Activated naive CD8-positive, alpha-beta T cell treated with anti-CD3 and anti-CD28 coated beads, Interleukin-2, amount 50 U/mL, for 16 hours (primary cell): ENCODE results near the gene IKBKG.
"Not testable (repeated sequence)": the region's sequence is repeated elsewhere in the genome, so short reads cannot be mapped to it uniquely, and the experiment has no call there.

Experiments
- DNase-seq: peaks from one replicate; pipeline ENCODE4 v3.0.0-alpha.2; 2020; ENCODE audit warnings: low read depth, low spot score

Gene IKBKG, protein sequence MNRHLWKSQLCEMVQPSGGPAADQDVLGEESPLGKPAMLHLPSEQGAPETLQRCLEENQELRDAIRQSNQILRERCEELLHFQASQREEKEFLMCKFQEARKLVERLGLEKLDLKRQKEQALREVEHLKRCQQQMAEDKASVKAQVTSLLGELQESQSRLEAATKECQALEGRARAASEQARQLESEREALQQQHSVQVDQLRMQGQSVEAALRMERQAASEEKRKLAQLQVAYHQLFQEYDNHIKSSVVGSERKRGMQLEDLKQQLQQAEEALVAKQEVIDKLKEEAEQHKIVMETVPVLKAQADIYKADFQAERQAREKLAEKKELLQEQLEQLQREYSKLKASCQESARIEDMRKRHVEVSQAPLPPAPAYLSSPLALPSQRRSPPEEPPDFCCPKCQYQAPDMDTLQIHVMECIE

DNA sequence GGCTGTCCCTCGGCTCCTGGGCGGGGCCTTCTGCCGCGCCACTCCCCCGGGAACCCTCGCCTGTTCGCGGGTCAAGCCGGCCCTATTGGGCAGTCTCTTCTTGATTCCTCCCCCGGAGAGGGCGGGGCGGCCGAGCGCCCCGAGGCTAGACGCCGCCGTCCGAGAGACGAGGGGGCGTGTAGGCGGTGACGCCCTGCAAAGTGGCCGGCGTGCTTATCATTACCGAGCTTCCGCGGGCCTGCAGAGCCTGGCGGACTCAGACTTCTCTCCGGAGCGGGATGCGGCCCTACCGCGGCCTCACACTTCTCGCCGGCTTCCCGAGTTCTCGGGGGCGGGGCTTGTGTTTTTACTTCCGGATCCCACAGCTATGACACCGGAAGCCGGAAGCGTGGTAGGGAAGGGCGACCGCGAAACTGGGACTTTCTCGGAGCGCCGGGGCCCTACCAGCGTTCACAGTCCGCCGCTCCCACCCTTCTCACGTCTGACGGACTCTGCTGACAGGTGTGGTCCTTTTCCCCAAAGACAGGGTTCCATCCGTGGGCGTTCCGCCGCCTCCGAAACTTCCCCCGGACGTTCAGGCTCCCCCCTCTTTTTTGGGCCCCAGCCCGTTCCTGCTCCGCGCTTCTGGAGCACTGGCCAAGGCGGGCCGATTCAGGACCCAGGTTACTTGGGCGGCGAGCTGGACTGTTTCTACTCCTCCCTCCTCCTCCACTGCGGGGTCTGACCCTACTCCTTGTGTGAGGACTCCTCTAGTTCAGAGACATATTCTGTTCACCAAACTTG lies at the start of gene IKBKG:
Gene IKBKG, plus strand, starts transcription at position 376 of the 783 bp plus-strand sequence. CDS start 4,383 bp downstream, outside the sequence.
- peak; percentile 65 for DNase-seq

DNA sequence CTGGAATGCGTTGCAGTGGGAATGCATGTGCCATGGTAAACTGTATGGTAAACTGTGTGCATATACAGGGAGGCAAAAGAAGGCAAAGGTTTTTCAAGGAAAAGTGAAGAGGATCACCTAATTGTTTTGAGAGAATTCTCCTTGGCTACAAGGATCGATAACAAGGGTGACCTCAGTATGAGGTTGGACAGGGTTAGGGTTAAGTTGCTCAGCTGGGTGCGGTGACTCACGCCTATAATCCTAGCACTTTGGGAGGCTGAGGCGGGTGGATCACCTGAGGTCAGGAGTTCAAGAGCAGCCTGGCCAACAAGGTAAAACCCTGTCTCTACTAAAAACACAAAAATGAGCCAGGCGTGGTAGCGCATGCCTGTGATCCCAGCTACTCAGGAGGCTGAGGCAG lies 46.0 kb upstream of the IKBKG start:
- not testable (repeated sequence) for DNase-seq

DNA sequence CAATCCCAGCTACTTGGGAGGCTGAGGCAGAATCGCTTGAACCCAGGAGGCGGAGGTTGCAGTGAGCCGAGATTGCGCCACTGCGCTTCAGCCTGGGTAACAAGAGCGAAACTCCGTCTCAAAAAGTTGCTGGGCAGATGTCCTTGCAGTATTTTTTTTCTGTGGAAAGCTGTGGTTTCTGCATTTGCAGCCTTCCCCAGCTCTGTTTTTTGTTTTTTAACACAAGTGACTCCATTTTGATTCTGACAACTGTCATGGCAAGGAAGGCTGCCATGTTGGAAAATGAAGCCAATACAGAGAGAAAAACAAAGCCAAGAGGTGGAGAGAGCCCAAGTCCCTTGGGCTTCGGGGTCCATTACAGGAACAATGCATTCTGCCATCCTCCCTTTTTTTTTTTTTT lies 45.3 kb upstream of the IKBKG start:
- no peak for DNase-seq

DNA sequence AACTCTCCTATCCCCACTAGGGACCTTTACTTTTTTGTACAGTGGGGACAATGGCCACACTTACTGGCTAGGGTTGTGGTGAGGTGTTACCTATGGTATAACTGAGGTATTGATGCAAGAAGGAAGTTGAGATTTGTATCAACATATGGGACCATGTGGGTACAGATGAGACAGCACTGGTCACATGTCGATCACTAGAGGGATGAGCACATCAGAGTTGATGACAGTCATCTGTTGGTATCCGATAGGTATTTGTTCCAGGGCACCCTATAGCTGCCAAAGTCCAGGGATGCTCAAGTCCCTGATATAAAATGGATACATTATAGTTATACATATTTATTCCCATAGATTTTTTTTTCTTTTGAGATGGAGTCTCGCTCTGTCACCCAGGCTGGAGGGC lies 44.4 kb upstream of the IKBKG start:
- no peak for DNase-seq

DNA sequence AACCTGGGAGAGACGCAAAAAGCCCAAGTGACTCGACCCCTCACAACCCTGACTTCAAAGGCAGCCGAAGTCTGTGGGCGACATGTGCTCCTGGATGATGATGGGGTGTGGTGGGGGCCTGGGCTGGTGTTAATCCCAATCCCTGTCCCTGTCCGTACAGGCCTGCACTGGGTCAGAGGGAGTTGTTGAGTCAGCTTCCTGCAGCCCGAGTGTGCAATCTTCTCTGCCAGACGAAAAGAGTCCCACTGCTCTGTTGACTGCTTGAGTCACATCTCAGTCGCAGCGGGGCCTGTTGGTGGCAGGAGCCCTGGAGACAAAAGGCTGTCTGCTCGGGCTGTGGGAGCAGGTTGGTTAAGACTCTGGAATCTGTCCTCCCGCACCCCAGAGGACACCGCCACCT lies 41.7 kb upstream of the IKBKG start:
- DNase-seq = no peak

DNA sequence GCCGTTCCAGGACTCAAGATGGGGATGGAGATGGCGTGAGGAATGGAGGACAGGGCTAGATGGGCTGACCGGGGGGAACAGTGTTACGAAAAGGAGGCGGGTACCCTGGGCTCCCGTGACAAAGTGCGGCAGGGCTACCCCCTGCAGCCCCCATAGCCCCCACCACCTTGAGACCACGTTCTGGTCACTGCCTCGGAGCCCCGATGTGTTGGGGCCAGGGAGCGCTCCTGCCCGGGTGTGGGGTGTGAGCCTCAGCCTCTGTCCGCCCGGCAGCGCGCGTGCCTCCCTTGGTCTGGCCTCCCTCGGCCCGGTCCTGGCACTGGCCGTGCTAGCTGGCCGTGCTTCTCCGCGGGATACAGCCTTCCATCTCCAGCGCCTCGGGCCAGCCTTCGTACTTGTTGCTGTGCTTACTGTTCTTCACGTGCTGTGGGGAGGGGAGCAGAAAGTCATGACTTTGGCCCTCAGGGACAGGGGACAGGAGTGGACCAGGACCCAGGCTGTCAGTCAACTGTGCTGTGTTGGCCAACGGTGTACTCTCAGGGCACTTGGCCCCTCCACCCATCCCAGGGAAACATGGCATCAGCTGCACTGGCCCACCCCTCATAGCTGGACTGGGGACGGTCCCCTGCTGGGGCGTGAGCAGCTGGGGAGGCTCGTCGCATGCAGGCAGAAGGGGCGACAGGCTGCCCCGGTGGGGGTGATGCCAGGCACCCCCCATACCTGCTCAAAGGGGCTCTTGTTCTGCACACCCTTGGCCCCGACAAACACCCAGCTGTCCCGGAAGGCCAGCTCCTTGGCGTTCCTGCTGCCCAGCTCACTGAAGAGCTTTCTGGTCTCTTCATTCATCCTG lies 40.7 kb upstream of the IKBKG start:
- DNase-seq = no peak

DNA sequence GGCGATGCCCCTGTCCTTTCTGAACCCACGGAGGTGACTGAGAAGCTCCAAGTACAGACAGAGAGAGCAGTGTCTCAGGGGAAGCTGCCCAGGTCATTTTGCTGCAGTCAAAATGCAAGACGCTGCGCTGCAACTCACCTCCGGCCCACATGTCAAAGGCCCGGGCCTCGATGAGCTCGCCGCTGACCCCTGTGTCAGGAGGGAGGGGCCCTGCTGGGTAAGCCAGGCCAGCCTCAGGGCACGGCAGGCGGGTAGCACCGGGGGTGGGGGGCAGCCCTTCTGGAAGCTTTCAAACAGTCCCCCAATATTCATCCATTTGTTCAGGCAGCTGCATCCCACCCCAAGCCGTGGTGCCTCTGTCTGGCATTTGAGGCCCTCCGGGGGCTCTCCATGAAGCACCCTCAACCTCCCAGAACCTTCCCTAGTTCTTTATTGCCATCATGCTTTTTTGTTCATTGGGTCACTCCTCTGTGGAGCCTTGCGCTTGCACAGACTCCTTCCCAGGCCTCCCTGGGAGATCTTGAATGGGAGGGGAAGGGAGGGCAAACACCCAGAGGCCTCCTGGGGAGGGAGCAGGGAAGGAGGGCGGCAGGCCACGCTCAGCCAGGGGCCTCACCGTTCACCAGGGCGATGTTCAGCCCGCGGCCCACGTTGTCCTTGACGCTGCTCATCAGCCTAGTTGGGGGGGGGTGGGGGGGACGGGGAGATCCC lies 39.6 kb upstream of the IKBKG start:
- DNase-seq = no peak

DNA sequence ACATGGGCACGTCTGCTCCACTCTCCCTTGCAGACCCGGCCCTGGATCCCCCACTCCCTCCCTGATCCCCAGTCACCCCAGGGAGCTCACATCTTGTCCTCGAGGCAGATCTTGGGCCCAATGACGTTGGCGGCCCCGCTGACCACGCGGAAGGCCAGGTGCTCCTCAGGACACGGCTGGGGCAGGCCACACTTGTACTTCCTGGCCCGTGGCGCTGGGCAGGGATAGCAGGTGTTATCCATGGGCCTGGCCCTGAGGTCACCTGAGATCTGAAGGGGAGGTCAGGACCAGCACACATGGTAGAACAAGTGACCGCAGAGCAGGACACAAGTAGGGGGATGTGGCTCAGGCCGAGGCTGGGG lies 39.1 kb upstream of the IKBKG start:
- no peak for DNase-seq

DNA sequence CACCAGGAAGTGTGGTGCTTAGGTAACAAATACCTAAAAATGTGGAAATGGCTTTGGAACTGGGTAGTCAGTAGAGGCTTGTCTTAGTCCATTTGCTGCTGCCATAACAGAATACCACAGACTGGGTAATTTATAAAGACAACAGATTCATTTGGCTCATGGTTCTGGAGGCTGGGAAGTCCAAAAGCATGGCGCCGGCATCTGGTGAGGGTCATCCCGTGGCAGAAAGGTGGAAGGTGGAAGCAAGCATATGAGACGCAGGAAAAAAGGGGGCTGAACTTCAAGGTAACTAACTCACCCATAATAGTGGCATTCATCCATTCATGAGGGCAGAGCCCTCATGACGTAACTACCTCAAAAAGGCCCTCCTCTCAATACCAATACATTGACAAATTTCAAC lies 38.0 kb upstream of the IKBKG start:
- DNase-seq = no peak

DNA sequence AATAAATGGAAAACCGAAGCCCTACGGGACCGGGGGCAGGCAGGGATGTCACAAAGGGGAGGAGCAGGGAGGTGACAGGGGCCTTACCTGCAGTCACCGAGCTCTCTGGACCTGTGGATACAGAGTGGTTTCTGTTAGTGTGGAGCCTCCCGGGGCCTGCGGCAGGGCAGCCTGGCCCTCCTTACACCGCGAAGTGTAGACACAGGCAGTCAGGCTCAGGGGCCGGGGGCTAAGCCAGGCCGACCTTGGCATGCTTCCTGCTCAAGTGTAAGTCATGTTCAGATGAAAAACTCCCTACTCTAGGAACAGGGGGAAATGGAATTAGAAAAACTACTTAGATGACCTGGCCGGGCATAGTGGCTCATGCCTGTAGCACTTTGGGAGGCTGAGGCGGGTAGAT lies 35.7 kb upstream of the IKBKG start:
- no peak for DNase-seq

DNA sequence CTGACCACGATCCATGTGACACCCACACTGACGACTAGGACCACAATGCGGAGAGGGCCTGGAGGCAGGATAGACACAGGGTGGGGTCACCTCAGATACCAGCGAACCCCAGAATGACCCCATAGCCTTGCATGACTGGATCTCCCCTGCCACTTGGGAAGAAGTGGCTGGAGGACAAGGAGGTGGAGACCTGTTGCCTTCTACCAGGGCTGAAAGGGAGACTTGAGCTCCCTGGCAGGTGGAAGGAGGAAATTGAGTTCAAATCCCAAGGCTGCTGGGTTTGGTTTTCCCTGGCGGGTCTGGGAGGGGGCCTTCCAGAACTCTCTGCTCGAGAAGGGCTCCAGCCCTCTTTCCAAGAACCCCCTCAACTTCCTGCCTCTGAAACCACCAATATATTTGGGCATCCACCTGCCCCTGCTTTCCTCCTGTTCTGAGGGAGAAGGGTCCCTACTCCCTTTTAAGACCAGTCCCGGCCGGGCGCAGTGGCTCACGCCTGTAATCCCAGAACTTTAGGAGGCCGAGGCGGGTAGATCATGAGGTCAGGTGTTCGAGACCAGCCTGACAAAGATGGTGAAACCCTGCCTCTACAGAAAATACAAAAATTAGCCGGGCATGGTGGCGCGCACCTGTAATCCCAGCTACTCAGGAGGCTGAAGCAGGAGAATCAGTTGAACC lies 34.4 kb upstream of the IKBKG start:
- DNase-seq = no peak

DNA sequence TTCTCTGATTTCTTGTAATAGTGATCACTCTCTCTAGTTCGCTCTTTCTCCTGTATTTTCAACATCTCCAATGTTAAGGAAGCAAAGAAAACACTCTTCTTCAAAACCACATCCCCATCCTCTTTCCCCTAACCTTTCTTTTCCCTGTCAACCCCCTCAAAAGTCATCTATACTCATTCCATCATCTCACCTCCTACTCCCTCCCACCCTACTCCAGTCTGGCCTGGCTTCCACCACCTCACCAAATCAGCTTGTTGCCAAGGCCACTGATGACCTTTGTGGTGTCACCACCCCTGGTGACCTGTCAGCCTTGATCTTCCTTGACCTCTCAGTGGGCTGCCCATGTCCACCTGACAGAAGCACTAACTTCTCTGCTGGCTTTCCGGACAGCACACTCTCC lies 33.7 kb upstream of the IKBKG start:
- DNase-seq = no peak

DNA sequence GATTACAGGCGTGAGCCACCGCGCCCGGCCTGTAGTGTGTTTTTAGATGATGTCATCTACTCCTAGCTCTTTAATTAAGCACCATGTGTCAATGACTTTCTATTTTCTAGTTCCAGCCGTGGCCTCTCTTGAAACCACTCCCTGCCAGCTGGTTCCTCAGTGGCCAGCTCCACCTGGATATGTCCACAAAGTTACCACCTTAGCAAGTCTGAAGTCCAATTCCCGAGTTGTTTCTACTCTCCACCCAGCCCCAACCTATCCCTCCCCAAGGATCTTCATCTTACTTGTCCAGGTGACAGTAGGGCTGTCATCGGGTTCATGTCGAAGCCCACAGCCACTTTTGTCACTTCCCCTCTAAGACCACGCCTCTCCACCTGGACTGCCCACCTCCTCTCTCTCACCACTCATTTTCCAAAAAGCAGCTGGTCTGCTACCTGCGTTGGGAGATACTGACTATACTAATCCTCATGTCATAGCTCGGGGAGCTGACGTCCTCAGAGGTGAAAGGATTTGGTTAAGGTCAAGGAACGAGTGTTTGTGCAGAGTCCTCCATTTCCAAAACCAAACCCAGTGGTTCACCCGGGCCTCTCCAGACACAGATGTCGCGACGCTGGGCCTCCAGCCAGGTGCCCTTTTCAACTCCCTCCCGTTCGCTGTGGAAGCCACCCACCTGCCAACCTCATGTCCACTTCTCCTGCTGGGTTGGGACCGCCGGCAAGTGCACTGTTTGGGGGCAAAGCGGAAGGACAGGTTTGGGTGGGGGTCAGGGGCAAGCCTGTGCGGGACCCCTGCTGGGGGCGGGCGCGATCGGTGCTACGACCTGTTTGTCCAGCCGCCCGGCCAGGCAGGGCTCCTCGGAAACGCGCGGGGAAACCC lies 32.1 kb upstream of the IKBKG start:
- DNase-seq = no peak

DNA sequence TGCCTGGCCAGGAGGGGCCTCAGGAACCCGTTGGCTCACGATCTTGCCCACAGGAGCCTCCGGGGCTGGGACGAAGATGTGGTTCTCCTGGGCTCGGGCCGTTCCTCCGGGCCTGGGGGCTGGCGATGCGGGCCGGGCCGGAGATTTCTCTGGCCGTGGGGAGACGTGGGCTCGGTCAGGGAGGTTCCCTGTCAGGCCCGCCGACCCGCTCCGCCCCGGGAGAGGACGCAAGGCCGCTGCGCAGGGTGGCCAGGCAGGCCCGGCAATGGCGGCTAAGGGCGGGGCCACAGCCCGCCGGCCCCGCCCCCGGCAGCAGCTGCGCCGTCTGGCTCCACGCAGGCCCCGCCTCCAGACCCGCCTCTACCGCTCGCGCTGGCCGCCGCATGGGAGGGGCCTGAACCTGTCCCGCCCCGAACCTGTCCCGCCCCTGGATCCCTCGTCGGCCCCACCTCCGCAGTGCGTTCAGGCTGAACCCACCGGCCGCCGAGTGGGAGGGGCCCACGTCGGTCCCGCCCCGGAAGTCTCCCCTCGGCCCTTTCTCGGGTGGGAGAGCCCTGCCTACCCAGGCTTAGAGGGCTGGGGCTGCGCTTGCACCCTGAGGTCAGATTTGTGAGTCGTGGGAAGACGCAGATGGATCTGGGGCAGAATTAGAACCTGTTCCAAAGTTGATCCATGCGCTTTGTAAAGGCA lies 31.3 kb upstream of the IKBKG start, which contains the start of gene FAM3A:
Gene FAM3A, minus strand, starts transcription at position 267 of the 690 bp plus-strand sequence. CDS start 460 bp downstream, outside the sequence.
- peak; percentile 83 for DNase-seq

DNA sequence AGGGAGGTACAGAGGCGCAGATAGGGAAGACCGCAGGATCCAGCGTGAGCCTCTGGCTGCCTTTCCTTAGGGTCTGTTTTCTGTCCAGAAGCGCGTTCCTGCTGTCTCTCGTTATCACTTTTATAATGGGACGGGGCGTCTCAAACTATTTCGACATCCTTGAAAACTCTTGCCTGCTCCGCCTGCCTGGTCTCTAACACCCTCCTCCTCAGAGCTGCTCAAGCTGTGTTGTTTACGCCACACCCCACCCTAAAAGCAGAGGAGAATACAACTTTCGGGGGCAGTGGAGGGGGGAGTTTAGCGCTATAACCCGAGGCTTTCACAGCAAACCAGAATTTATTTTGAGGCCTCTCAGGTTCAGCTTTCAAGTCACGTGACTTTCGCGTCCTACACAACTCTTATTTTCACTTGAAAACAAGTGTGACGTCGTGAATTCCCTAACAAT lies 30.7 kb upstream of the IKBKG start:
- no peak for DNase-seq

DNA sequence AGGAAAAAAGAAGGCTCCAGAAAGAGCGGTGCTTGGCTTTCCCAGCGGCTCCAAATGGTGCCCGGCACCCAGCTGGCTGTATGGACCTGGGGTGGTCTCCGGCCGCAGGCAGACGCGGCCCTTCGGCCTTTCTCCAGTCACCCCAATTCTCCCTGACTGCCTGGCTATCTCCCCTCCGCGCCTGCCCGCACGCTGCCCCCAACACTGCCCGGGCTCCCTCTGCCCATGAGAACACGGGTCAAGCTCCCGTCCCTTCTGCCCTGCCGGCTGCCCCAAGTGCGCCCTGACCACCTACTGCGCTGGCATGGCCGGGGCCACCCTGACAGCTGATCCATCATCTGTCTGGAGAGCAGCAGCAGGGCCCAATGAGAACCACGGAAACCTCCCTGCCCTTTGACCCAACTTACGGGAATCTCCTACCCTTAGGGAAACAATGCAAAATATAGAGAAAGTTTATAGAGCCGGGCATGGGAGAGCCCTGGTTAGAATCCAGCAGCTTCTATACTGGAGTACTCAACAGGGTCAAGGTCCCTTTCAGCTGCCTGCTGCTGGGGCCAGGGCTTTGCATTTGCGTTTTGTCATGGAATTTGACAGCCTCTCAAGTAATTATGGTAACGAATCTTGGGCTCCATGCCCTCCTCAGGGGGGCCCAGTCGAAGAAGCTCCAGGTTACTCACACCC lies 30.2 kb upstream of the IKBKG start:
- no peak for DNase-seq

DNA sequence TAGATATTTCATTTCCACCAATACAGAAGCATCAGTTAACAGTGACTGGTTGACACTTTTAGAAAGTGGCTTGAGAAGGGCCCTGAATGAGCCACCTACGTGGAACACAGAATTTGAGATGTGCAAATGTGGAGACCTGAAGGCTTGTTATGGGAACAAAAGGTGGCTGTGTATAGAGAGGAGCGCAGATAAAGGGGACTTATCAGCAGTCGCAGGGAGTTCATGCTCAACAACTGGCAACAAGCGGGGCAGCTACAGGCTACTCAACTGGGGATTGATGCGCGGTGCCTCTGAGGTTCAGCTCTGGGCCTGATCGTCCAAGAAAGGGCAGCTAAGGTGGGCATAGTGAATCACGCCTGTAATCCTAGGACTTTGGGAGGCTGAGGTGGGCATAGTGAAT lies 28.0 kb upstream of the IKBKG start:
- DNase-seq = no peak
